GM12878 (cell line): ENCODE results near the gene VCP. TPM values are rescaled to one million over a fixed set of nuclear protein-coding genes. Genes with fewer than 3 reads are reported as not detected.

Source experiments
- CEBPB ChIP-seq, 2 experiments: fragments of 150-350 bp in 1 of 2; IDR thresholded peaks; 2 replicates each; pipeline ENCODE4 v1.6.1; 2012 to 2014; ENCODE audit warnings: low read depth in 2 of 2, low read length in 2 of 2, borderline replicate concordance in 1 of 2, inconsistent platforms in 1 of 2
- DPF2 ChIP-seq: fragments of 450-650 bp; IDR thresholded peaks from 2 replicates; pipeline ENCODE4 v1.6.1; 2017; ENCODE audit warnings: mild to moderate bottlenecking
- FOXM1 ChIP-seq: IDR thresholded peaks from 2 replicates; pipeline ENCODE4 v1.6.1; 2012; ENCODE audit warnings: low read depth, mild to moderate bottlenecking, inconsistent platforms, low read length, moderate library complexity
- IRF3 ChIP-seq: fragments of 450-650 bp; IDR thresholded peaks from 2 replicates; pipeline ENCODE4 v1.6.1; 2014; ENCODE audit warnings: mild to moderate bottlenecking
- JUNB ChIP-seq: IDR thresholded peaks from 2 replicates; pipeline ENCODE4 v1.6.1; 2016; ENCODE audit warnings: antibody characterized with exemption, mild to moderate bottlenecking
- KDM1A ChIP-seq: fragments of 200-600 bp; sonication (generic); IDR thresholded peaks from 2 replicates; pipeline ENCODE4 v1.6.1; 2016; ENCODE audit warnings: borderline replicate concordance
- LARP7 ChIP-seq: fragments of 450-650 bp; IDR thresholded peaks from 2 replicates; pipeline ENCODE4 v1.6.1; 2017; ENCODE audit warnings: mild to moderate bottlenecking
- MYC ChIP-seq: IDR thresholded peaks from 2 replicates; pipeline ENCODE4 v1.6.1; 2011; ENCODE audit warnings: mild to moderate bottlenecking, low read length, moderate library complexity, inconsistent platforms; ENCODE audit not compliant: insufficient read depth, insufficient replicate concordance, insufficient read length, severe bottlenecking
- NBN ChIP-seq: fragments of 450-650 bp; IDR thresholded peaks from 2 replicates; pipeline ENCODE4 v1.6.1; 2016
- PML ChIP-seq: IDR thresholded peaks from 2 replicates; pipeline ENCODE4 v1.6.1; 2012; ENCODE audit warnings: low read length, inconsistent platforms
- POLR2AphosphoS5 ChIP-seq: IDR thresholded peaks from 2 replicates; pipeline ENCODE4 v1.6.1; 2011; ENCODE audit warnings: mild to moderate bottlenecking, low read length, inconsistent platforms
- RAD21 ChIP-seq: IDR thresholded peaks from 2 replicates; pipeline ENCODE4 v1.6.1; 2011; ENCODE audit warnings: mild to moderate bottlenecking, low read depth, low read length, moderate library complexity; ENCODE audit not compliant: insufficient read depth
- RAD51 ChIP-seq: fragments of 450-650 bp; IDR thresholded peaks from 2 replicates; pipeline ENCODE4 v1.6.1; 2016; ENCODE audit warnings: moderate library complexity, mild to moderate bottlenecking, inconsistent platforms
- SP1 ChIP-seq: IDR thresholded peaks from one replicate; pipeline ENCODE4 v1.6.1; 2011; ENCODE audit warnings: low read depth, low read length
- STAT1 ChIP-seq: fragments of 450-650 bp; conservative IDR thresholded peaks from 2 replicates; pipeline ENCODE4 v1.6.1; 2014; ENCODE audit warnings: antibody characterized with exemption, mild to moderate bottlenecking
- YY1 ChIP-seq: IDR thresholded peaks from 2 replicates; pipeline ENCODE4 v1.6.1; 2011; ENCODE audit warnings: low read depth, mild to moderate bottlenecking, low read length
- ZZZ3 ChIP-seq: IDR thresholded peaks from 2 replicates; pipeline ENCODE4 v1.6.1; 2011; ENCODE audit warnings: low read depth; ENCODE audit not compliant: control insufficient read depth, insufficient read length
- polyA plus RNA-seq, 11 experiments: library from polyadenylated mRNA; depleted of rRNA in 4 of 11; unstranded in 6 of 11; stranded (reverse) in 5 of 11; fragments of >200 nt; fragmentation: Nextera tagmentation in 4 of 11; fragmentation: Illumina TruSeq in 1 of 11; extraction: Ambion mirVana in 4 of 11; extraction: Trizol in 1 of 11; gene quantifications; 1 replicate in 1 of 11; 2 replicates in 10 of 11; pipeline versions ENCODE4 v1.2.1 to v1.2.3, GENCODE V29; 2011 to 2016; ENCODE audit warnings: inconsistent platforms in 2 of 11, missing spikeins in 2 of 11, low read depth in 1 of 11
- total RNA-seq, 4 experiments: library from RNA; depleted of rRNA in 3 of 4; stranded (reverse); fragments of >200 nt in 3 of 4; fragmentation: Illumina TruSeq in 1 of 4; extraction: Trizol in 1 of 4; gene quantifications; 2 replicates each; pipeline versions ENCODE4 v1.2.1 to v1.2.3, GENCODE V29; 2013 to 2021
- TF ChIP-seq, protein P1 (sequence below): fragments of 450-650 bp; formaldehyde crosslinking; IDR thresholded peaks from 2 replicates; pipeline ENCODE4 v1.4.0; 2020; ENCODE audit warnings: mild to moderate bottlenecking, moderate library complexity
- TF ChIP-seq, protein P2 (sequence below): IDR thresholded peaks from 2 replicates; pipeline ENCODE4 v1.6.1; 2012; ENCODE audit warnings: low read depth, low read length, improper control_type of control experiment
- TF ChIP-seq, protein P3 (sequence below), 3 experiments: IDR thresholded peaks in 2 of 3; conservative IDR thresholded peaks in 1 of 3; 2 replicates each; pipeline ENCODE4 v1.5.1; 2011; ENCODE audit warnings: low read depth in 3 of 3, low read length in 3 of 3, mild to moderate bottlenecking in 3 of 3, control low read depth in 2 of 3, moderate library complexity in 2 of 3, inconsistent platforms in 1 of 3, mixed read lengths in 1 of 3; ENCODE audit not compliant: control insufficient read depth in 2 of 3, insufficient read depth in 1 of 3; ENCODE audit errors: extremely low read depth in 1 of 3

The VCP gene
- total and polyA plus RNA-seq, 10 of the 15 experiments (the other 5 are each of a cell fraction or from before 2014, with no cell fraction given) = 7.4 to 327 (median 244) TPM

DNA sequence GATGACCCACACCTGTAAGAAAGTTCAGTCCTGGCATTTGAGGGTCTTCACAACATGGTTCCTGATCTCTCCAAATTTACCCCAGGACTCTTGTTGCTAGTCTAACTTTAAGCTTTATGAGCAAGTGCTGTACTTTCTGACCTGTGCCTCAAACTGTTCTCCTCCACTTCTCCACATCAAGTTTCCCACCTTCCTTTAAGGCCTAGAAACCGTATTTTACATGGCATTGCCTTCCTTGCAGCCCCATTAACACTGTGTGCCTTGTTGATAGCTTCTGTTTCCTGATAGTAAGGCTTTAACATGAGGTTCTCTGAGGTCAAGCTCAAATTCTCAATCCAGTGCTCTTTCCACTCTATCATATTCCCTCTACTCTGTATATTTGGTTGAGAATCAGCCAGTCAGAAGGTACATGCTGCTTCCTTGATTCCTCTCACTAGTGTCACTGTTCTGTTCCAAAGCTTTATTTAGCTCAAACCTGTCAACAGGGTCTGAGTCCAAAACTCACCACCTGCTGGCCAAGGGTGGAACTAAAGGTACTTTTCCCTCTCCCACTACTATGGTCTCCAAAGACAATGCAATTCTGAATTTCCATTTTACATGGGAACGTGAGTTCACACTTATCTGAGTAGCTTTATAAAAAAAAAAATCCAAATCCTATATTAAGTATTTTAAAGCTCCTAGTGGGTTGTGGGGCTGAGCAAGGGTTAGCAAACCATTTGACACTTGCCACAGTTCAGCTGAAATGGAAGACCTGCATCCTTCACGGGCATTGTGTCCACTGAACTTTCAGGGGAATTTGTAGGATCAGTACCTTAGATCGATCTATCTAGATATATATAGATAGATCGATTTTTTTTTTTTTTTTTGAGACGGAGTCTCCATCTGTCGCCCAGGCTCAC lies 21.1 kb downstream of the VCP start (continued):
- TF ChIP-seq, protein P1, sequence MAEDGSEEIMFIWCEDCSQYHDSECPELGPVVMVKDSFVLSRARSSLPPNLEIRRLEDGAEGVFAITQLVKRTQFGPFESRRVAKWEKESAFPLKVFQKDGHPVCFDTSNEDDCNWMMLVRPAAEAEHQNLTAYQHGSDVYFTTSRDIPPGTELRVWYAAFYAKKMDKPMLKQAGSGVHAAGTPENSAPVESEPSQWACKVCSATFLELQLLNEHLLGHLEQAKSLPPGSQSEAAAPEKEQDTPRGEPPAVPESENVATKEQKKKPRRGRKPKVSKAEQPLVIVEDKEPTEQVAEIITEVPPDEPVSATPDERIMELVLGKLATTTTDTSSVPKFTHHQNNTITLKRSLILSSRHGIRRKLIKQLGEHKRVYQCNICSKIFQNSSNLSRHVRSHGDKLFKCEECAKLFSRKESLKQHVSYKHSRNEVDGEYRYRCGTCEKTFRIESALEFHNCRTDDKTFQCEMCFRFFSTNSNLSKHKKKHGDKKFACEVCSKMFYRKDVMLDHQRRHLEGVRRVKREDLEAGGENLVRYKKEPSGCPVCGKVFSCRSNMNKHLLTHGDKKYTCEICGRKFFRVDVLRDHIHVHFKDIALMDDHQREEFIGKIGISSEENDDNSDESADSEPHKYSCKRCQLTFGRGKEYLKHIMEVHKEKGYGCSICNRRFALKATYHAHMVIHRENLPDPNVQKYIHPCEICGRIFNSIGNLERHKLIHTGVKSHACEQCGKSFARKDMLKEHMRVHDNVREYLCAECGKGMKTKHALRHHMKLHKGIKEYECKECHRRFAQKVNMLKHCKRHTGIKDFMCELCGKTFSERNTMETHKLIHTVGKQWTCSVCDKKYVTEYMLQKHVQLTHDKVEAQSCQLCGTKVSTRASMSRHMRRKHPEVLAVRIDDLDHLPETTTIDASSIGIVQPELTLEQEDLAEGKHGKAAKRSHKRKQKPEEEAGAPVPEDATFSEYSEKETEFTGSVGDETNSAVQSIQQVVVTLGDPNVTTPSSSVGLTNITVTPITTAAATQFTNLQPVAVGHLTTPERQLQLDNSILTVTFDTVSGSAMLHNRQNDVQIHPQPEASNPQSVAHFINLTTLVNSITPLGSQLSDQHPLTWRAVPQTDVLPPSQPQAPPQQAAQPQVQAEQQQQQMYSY (CRISPR knock-in tag) = no peak
- peak; percentile 72 for TF ChIP-seq RAD21
- no peak for TF ChIP-seq JUNB
- TF ChIP-seq ZZZ3 = no peak
- no peak for TF ChIP-seq NBN
- TF ChIP-seq FOXM1 = no peak; the same call in 1 of the 2 replicates
- no peak for TF ChIP-seq MYC
- no peak for TF ChIP-seq SP1
- no peak for TF ChIP-seq PML
- TF ChIP-seq STAT1 = no peak
- no peak for TF ChIP-seq KDM1A
- no peak for TF ChIP-seq IRF3
- TF ChIP-seq, protein P2, sequence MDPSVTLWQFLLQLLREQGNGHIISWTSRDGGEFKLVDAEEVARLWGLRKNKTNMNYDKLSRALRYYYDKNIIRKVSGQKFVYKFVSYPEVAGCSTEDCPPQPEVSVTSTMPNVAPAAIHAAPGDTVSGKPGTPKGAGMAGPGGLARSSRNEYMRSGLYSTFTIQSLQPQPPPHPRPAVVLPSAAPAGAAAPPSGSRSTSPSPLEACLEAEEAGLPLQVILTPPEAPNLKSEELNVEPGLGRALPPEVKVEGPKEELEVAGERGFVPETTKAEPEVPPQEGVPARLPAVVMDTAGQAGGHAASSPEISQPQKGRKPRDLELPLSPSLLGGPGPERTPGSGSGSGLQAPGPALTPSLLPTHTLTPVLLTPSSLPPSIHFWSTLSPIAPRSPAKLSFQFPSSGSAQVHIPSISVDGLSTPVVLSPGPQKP = no peak
- TF ChIP-seq YY1 = 0 out of 2 replicates have a peak, but pooled peaks have one; percentile 42
- TF ChIP-seq, protein P3, sequence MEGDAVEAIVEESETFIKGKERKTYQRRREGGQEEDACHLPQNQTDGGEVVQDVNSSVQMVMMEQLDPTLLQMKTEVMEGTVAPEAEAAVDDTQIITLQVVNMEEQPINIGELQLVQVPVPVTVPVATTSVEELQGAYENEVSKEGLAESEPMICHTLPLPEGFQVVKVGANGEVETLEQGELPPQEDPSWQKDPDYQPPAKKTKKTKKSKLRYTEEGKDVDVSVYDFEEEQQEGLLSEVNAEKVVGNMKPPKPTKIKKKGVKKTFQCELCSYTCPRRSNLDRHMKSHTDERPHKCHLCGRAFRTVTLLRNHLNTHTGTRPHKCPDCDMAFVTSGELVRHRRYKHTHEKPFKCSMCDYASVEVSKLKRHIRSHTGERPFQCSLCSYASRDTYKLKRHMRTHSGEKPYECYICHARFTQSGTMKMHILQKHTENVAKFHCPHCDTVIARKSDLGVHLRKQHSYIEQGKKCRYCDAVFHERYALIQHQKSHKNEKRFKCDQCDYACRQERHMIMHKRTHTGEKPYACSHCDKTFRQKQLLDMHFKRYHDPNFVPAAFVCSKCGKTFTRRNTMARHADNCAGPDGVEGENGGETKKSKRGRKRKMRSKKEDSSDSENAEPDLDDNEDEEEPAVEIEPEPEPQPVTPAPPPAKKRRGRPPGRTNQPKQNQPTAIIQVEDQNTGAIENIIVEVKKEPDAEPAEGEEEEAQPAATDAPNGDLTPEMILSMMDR (IDR thresholded peaks at IDR 0.05 in 2 of 3, conservative IDR thresholded peaks at IDR 0.05 in 1 of 3; ENCODE audit: control insufficient read depth in 2 of 3, extremely low read depth in 1 of 3, insufficient read depth in 1 of 3, low read depth in 3 of 3, low read length in 3 of 3) = peak; percentile 64 to 66 (median 64); a peak in 5 of 6 replicates
- no peak for TF ChIP-seq POLR2AphosphoS5
- TF ChIP-seq LARP7 = no peak
- TF ChIP-seq CEBPB (IDR thresholded peaks at IDR 0.05; ENCODE audit: borderline replicate concordance in 1 of 2, low read depth in 2 of 2, low read length in 2 of 2) = no peak
- no peak for TF ChIP-seq RAD51
- TF ChIP-seq DPF2 = no peak
